HG02970 (cell line): Measurements from ENCODE around the gene CALHM2.

Experiments
- ATAC-seq: cut with Tn5 transposase; IDR thresholded peaks from one replicate; pipeline ENCODE4 v1.9.1; 2021; ENCODE audit warnings: mild to moderate bottlenecking, moderate library complexity, moderate number of reproducible peaks; ENCODE audit not compliant: unreplicated experiment, low FRiP score

The CALHM2 gene

DNA sequence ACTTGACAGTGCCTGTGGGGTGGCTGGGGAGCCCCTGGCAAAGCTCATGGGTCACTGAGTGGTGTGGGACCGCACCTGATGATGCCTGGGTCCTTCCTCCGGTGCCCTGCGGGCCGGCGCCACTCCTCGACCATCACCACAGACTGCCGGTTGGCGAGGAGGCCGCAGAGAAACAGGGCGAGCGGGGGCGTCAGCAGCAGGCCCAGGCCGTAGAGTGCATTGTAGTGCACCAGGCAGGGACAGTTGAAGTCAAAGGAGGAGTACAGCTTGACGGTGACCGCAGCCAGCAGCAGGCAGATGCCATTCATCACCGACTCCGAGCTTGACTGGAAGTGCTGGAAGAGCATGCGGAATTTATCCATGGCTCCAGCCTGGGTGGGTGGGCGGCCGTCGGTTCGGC is 26.5 kb upstream of the CALHM2 start:
- no peak for ATAC-seq

DNA sequence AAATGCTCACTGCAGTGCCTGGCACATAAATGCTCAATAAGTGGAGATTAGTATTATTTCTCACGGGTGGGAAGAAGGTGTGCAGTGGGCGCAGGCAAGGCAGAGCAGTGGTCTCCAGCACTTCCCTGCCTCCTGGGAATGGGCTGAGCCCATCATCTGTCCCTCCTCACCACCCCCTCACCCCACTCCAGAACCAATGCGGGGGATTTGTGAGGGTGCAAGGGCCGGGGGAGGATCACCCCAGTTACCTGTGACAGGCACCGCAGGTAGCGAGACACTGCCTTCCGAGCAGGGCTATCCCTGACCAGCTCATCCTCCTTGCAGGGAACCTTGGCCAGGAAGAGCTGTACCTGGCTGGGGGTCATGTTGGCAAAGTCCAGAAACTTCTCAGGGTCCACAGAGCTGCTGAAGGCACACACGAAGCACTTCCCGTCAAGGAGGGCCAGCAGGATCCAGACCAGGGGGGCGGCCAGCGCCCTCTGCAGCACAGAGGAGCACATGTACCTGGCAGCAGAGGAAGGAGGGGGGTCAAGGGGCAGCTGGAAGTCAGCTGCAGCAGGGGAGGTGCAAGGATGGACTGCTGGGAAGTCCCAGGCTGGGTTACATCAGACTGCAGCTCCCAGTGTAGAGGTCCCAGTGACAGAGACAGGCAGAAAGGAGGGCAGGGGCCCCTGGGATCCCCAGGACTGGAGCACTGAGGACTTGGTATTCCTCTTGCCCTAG is 24.0 kb upstream of the CALHM2 start:
- no peak for ATAC-seq

DNA sequence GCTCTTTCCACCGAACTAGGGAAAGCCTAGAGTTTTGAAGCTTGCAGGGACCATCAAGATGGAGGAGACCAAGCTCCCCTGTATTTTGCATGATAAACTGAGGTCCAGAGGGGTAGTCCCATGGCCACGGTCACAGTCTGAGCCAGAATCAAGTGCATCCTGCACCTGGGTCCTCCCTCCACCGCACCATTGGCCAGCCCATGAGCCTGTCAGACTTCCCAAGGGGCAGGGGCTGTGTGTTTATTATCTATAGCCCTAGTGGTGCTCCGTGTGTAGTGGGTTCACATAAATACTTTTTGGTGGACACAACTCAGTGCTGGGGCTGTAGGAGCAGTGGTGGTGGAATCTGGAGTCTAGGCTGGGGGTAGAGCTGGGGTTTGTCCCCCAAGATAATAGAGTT is 23.3 kb upstream of the CALHM2 start:
- ATAC-seq: no peak

- no peak for ATAC-seq
These were observed 21.9 kb upstream of the CALHM2 start for GRCh38 chr10:103474077-103474476.

DNA sequence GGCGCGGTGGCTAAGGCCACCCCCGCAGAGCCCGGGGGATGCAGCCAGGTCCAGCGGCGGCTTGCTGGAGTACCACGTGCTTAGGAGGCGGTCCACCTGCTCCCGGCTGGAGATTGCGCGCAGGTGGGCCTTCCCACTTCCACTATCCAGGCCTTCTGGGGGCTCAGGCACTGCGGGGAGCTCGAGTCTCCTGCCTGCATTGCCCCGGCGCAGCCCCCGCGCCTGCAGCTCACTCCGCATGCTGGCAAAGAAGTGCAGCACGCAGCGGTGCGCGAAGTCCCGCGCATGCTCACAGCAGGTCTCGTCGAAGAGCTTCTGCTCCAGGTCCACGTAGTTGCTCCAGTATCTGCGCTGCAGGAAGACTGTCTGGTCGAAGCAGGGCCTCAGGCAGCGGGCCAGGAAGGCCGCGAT is 21.1 kb upstream of the CALHM2 start:
- no peak for ATAC-seq

GRCh38 chr10:103472005-103472404 is 19.8 kb upstream of the CALHM2 start:
- ATAC-seq: no peak

DNA sequence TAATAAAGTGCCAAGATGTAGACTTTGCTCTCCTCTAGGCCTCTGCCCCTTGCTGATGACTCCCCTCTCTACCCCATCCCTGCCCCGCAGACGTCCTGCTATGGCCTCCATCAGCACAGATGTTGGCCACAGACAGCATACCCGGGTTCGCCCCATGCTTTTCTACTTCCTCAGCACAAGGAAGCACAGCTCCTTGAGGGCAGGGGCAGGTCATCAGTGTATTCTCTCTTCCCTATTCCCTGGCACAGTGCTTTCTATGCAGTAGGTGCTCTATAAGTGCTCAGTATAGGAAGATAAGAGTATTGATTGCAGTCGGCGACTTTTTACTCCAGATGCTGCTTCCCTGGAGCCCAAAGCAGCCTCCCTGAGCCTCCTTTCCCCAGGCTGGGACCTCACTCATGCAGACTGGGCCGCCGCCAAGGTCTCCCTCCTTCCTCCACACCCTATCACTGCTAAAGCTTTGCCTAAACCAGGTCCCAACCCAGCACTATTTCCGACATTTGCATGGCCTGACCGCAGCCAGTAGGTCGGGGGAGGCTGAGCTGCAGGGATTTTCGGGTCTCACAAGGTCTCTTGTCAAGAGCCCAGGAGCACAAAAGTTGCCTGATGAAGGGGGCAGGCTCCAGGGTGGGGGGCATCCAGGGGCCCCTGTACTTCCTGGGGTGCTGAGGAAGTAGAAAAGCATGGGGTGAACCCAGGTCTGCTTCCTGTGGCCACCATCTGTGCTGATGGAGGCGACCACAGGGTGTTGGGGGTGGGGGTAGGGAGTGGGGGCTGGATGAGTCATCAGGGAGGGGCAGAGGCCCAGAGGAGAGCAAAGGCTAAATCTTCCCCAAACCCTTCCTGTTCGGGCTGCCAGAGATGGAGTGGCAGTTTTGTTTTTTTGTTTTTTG is 18.8 kb upstream of the CALHM2 start:
- ATAC-seq: peak; percentile 65

- ATAC-seq: no peak
These were observed 17.0 kb upstream of the CALHM2 start for GRCh38 chr10:103469201-103469600.

- ATAC-seq: no peak
These were observed 15.2 kb upstream of the CALHM2 start for GRCh38 chr10:103467406-103467805.

DNA sequence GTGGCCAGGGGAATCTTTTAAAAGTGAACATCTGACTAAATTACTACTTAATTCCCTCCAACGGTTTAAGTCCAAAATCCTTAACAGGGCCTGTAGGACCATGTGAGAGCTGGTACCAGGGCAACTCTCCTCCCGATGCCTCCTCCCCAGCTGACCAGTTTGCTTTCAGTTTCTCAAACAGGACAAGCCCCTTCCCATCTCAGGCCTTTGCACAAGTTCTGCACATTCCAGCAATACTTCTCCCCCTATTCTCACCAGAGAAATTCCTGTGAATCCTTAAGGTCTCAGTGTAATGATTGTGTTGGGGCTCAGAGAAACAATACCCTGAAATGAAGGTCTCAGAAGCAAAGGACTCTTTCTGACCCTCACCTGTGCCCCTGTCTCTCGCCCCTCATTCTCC is 14.6 kb upstream of the CALHM2 start:
- no peak for ATAC-seq

GRCh38 chr10:103465411-103466179 is 13.4 kb upstream of the CALHM2 start:
- no peak for ATAC-seq

- no peak for ATAC-seq
These were observed 11.3 kb upstream of the CALHM2 start for GRCh38 chr10:103463499-103463898.

- no peak for ATAC-seq
These were observed 7.4 kb upstream of the CALHM2 start for GRCh38 chr10:103459615-103460014.

GRCh38 chr10:103458720-103459119 is 6.5 kb upstream of the CALHM2 start, which contains the start of gene CALHM1:
Gene CALHM1 (minus strand): TSS chr10:103458900. CDS start chr10:103458751, 149 bp downstream.
- no peak for ATAC-seq

DNA sequence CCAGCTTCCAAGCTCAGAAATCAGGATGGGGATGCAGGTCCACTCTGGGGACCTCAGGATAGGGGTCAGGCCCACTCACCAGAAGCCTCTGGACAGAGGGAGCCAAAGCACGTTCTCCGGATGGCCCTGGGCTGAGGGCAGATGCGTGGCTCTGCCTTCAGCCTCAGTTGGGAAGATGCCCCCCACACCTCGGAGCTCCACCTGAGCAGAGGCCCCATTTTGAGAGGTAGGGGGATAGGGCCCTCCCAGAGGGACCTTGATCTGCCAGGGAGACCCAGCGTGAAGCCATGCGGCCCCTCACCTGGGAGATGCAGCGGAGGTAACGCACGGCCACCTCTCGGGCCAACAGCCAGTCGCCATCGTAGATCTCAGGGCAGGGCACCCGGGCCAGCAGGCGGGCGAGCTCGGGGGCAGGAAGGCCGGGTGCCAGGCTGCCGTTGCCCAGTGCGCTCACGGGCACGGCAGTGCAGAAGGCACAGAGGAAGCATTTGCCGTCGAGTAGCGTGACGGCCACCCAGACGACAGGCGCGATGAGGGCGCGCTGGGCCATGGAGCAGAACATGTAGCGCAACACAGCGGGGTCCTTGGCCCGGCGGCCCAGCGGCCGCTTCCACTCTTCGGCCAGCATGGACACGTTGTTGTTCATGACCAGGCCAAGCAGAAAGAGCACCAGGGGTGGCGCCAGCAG is 5.9 kb upstream of the CALHM2 start:
- no peak for ATAC-seq

DNA sequence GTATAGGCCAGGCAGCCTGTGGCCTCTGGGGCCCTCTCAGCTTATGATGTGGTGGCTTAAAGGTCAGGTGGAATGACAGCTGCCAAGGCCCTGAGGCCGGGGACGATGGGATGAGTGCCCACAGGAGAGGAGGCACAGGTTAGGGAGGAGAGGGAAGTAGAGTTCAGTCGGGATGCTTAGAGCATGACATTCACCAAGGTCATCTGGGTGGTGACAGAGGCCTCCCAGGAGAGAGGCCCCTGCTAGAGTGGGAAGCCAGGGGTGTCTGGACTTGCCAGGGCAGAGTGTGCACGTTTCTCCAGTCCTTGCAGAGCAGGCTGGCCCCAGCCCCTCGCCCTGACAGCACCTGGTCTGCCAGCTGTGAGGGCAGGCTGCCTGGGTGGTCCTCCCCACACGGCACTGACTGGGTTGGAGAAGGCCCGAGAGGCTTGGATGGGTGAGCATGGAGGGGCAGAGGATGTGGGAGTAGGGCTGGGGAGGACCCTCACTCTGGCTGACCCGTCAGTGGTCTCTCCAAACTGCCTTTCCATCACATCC is 5.1 kb upstream of the CALHM2 start:
- no peak for ATAC-seq

GRCh38 chr10:103456074-103456660 is 4.0 kb upstream of the CALHM2 start:
- no peak for ATAC-seq

DNA sequence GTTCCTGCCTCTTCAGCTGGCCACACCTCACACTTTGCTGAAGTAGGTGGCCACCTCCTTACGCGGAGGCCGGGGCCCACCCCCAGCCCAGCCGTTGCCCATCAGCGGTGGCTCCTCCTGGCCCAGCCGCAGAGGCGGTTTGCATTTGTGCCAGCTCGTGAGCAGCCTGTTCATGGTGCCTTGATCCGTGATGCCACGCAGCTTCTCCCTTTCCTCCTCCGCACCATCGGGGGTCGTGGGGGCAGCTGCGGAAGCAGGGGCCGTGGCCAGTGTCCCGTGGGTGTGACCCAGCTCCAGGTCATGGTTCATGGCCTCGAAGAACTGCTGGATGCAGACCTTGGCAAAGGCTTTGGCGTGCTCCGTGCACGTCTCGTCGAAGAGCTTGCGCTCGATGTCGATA is 3.1 kb upstream of the CALHM2 start:
- no peak for ATAC-seq

DNA sequence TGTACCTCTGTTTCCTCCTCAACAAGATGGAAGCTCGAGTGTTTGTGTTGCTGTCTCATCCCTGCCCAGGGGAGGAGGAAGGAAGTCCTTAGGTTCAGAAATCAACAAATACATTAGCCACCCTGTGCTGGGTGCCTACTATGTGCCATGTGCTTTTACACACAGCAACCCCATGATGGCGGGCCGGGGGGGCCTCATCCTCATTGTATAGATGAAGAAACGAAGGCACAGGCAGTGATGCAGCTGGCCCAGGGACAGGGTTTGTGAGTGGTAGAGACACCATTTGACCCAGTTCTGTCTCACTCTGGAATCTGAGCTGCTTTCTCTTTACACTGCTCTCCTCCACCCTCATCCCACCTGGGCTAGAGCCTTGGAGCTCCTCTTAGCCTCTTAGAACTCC is 1.9 kb upstream of the CALHM2 start:
- no peak for ATAC-seq
